WI38 (cell line): ENCODE measurements around the gene MAN2A2.

ENCODE experiments used
- H3K4me3 ChIP-seq: 2 replicates; pipeline ENCODE4 v1.5.1; 2011; ENCODE audit warnings: low read depth, mild to moderate bottlenecking, control low read depth, low read length
- CTCF ChIP-seq: IDR thresholded peaks from 2 replicates; pipeline ENCODE4 v1.5.1; 2012; ENCODE audit warnings: low read depth, mild to moderate bottlenecking, control low read depth, low read length

Gene MAN2A2

GRCh38 chr15:90860942-90861675 lies 42.0 kb upstream of the MAN2A2 start:
- H3K4me3 ChIP-seq, result no peak overlapping the region
- no peak for TF ChIP-seq CTCF

- no peak for TF ChIP-seq CTCF
- H3K4me3 ChIP-seq, result no peak overlapping the region
Measured at GRCh38 chr15:90862487-90862886, 40.6 kb upstream of the MAN2A2 start.

GRCh38 chr15:90862964-90863778 lies 39.9 kb upstream of the MAN2A2 start:
- no peak for TF ChIP-seq CTCF

GRCh38 chr15:90863987-90864386 lies 39.1 kb upstream of the MAN2A2 start:
- no peak for TF ChIP-seq CTCF
- H3K4me3 ChIP-seq, result no peak overlapping the region

More at GRCh38 chr15:90862964-90863778, 39.9 kb upstream of the MAN2A2 start:
- H3K4me3 ChIP-seq, result no peak overlapping the region

- TF ChIP-seq CTCF, result no peak
- H3K4me3 ChIP-seq, result no peak overlapping the region
Measured at GRCh38 chr15:90864507-90864906, 38.6 kb upstream of the MAN2A2 start.

- no peak for TF ChIP-seq CTCF
Measured at GRCh38 chr15:90865702-90866101, 37.4 kb upstream of the MAN2A2 start.

GRCh38 chr15:90866161-90866715 lies 36.9 kb upstream of the MAN2A2 start:
- TF ChIP-seq CTCF, result no peak
- no peak overlapping the region for H3K4me3 ChIP-seq

More at GRCh38 chr15:90865702-90866101, 37.4 kb upstream of the MAN2A2 start:
- no peak overlapping the region for H3K4me3 ChIP-seq
